ENCODE results near the gene HHAT.

Gene HHAT

GRCh38 chr1:210711825-210712612 lies 383.3 kb downstream of the HHAT start:
- Mint-ChIP-seq H3K27ac (no peak overlapping the region), H3K4me3 (no peak overlapping the region), H3K4me1 (no peaks in the 10 kb centered on the region), H3K36me3 (no peaks in the 10 kb centered on the region), H3K9me3 (no peaks in the 10 kb centered on the region)
- ATAC-seq, result no peak
- no peak for DNase-seq (ENCODE audit: low spot score in 2 of 2)

GRCh38 chr1:210715072-210715471 lies 386.4 kb downstream of the HHAT start:
- no peaks in the 10 kb centered on the region for H3K9me3 Mint-ChIP-seq
- no peaks in the 10 kb centered on the region for H3K36me3 Mint-ChIP-seq
- no peak overlapping the region for H3K27ac Mint-ChIP-seq
- DNase-seq (ENCODE audit: low spot score in 2 of 2) (no peak), ATAC-seq (peak; percentile 27)
- no peaks in the 10 kb centered on the region for H3K4me1 Mint-ChIP-seq
- H3K4me3 Mint-ChIP-seq, result no peak overlapping the region

GRCh38 chr1:210722410-210723081 lies 393.8 kb downstream of the HHAT start:
- H3K4me1 Mint-ChIP-seq, result no peaks in the 10 kb centered on the region
- no peak overlapping the region for H3K4me3 Mint-ChIP-seq
- no peak for DNase-seq (ENCODE audit: low spot score in 2 of 2)
- H3K9me3 Mint-ChIP-seq, result no peaks in the 10 kb centered on the region
- H3K27ac Mint-ChIP-seq, result no peak overlapping the region
- H3K36me3 Mint-ChIP-seq, result no peaks in the 10 kb centered on the region
- no peak for ATAC-seq

- ATAC-seq (no peak), DNase-seq (ENCODE audit: low spot score in 2 of 2) (no peak)
- Mint-ChIP-seq H3K36me3 (no peaks in the 10 kb centered on the region), H3K9me3 (no peaks in the 10 kb centered on the region), H3K4me1 (no peaks in the 10 kb centered on the region), H3K27ac (no peak overlapping the region), H3K4me3 (no peak overlapping the region)
Observed at GRCh38 chr1:210723646-210724045, 394.9 kb downstream of the HHAT start.

GRCh38 chr1:210724768-210725167 lies 396.1 kb downstream of the HHAT start:
- H3K4me1 Mint-ChIP-seq, result no peaks in the 10 kb centered on the region
- ATAC-seq (no peak), DNase-seq (ENCODE audit: low spot score in 2 of 2) (no peak)
- H3K9me3 Mint-ChIP-seq, result no peaks in the 10 kb centered on the region
- H3K36me3 Mint-ChIP-seq, result no peaks in the 10 kb centered on the region
- no peak overlapping the region for H3K4me3 Mint-ChIP-seq
- H3K27ac Mint-ChIP-seq, result no peak overlapping the region
